ENCODE measurements around the gene TBC1D10A.

Gene TBC1D10A

GRCh38 chr22:30277547-30278344 is 49.0 kb downstream of the TBC1D10A start (continued):
- TF ChIP-seq, protein P1, sequence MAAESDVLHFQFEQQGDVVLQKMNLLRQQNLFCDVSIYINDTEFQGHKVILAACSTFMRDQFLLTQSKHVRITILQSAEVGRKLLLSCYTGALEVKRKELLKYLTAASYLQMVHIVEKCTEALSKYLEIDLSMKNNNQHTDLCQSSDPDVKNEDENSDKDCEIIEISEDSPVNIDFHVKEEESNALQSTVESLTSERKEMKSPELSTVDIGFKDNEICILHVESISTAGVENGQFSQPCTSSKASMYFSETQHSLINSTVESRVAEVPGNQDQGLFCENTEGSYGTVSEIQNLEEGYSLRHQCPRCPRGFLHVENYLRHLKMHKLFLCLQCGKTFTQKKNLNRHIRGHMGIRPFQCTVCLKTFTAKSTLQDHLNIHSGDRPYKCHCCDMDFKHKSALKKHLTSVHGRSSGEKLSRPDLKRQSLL (tag by site-specific recombination; IDR thresholded peaks at IDR 0.05): no peak
- peak; percentile 59; the same call in 1 of the 2 replicates for TF ChIP-seq ZBTB48 (tag by site-specific recombination; IDR thresholded peaks at IDR 0.05)
- peak; percentile 91 for TF ChIP-seq ZNF335 (tag by site-specific recombination; conservative IDR thresholded peaks at IDR 0.05)
- TF ChIP-seq ZFHX2 (tag by site-specific recombination; conservative IDR thresholded peaks at IDR 0.05): peak; percentile 43; the same call in 1 of the 2 replicates
- TF ChIP-seq GLIS2 (tag by site-specific recombination; IDR thresholded peaks at IDR 0.05): peak; percentile 47
- TF ChIP-seq ZNF341 (tag by site-specific recombination; IDR thresholded peaks at IDR 0.05; ENCODE audit: low read depth): 0 out of 2 replicates have a peak, but pooled peaks have one; percentile 33
- peak; percentile 47; the same call in 1 of the 2 replicates for TF ChIP-seq ZIC2 (tag by site-specific recombination; IDR thresholded peaks at IDR 0.05)
- no peak for TF ChIP-seq ZNF169 (tag by site-specific recombination; IDR thresholded peaks at IDR 0.05)
- peak; percentile 23; the same call in 1 of the 2 replicates for TF ChIP-seq ZBTB20 (tag by site-specific recombination; IDR thresholded peaks at IDR 0.05)
- TF ChIP-seq ZNF501 (tag by site-specific recombination; IDR thresholded peaks at IDR 0.05): no peak

- CTCF ChIA-PET: interaction anchor here (0.7 to 4.4 kb wide), 4 partner anchors 12 to 248 kb away, joined by 3 to 30 read pairs (median 5); partner anchors contain the start of gene CASTOR1
- Histone ChIP-seq H3K27ac (ENCODE audit: extremely low read depth, low read depth, low read length) (no peak overlapping the region), H3K36me3 (ENCODE audit: control insufficient read depth in 2 of 2, insufficient read depth in 1 of 2, low read length in 2 of 2) (no peaks in the 10 kb centered on the region), H3K4me1 (ENCODE audit: control insufficient read depth, insufficient read depth, low read length) (no peaks in the 10 kb centered on the region), H3K4me3 (ENCODE audit: low read depth, low read length) (no peak overlapping the region), H3K9me3 (ENCODE audit: control insufficient read depth, insufficient read depth, low read depth, low read length) (no peaks in the 10 kb centered on the region)
- POLR2A ChIA-PET: interaction anchor here (0.6 to 1.2 kb wide), 2 partner anchors 12 to 110 kb away, joined by 3 read pairs; no protein-coding TSS in a partner anchor
- no peak for TF ChIP-seq ZNF529 (tag by site-specific recombination; IDR thresholded peaks at IDR 0.05; ENCODE audit: insufficient replicate concordance)
- TF ChIP-seq ZNF670 (tag by site-specific recombination; IDR thresholded peaks at IDR 0.05; ENCODE audit: low read depth): no peak
- TF ChIP-seq ZNF473 (tag by site-specific recombination; IDR thresholded peaks at IDR 0.05): no peak
- no peak for TF ChIP-seq OVOL3 (tag by site-specific recombination; IDR thresholded peaks at IDR 0.05)
- TF ChIP-seq, protein P2, sequence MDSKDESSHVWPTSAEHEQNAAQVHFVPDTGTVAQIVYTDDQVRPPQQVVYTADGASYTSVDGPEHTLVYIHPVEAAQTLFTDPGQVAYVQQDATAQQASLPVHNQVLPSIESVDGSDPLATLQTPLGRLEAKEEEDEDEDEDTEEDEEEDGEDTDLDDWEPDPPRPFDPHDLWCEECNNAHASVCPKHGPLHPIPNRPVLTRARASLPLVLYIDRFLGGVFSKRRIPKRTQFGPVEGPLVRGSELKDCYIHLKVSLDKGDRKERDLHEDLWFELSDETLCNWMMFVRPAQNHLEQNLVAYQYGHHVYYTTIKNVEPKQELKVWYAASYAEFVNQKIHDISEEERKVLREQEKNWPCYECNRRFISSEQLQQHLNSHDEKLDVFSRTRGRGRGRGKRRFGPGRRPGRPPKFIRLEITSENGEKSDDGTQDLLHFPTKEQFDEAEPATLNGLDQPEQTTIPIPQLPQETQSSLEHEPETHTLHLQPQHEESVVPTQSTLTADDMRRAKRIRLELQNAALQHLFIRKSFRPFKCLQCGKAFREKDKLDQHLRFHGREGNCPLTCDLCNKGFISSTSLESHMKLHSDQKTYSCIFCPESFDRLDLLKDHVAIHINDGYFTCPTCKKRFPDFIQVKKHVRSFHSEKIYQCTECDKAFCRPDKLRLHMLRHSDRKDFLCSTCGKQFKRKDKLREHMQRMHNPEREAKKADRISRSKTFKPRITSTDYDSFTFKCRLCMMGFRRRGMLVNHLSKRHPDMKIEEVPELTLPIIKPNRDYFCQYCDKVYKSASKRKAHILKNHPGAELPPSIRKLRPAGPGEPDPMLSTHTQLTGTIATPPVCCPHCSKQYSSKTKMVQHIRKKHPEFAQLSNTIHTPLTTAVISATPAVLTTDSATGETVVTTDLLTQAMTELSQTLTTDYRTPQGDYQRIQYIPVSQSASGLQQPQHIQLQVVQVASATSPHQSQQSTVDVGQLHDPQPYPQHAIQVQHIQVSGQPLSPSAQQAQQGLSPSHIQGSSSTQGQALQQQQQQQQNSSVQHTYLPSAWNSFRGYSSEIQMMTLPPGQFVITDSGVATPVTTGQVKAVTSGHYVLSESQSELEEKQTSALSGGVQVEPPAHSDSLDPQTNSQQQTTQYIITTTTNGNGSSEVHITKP (tag by site-specific recombination; IDR thresholded peaks at IDR 0.05): no peak
- no peak for TF ChIP-seq RBAK (tag by site-specific recombination; IDR thresholded peaks at IDR 0.05)
- TF ChIP-seq ZNF677 (tag by site-specific recombination; IDR thresholded peaks at IDR 0.05): no peak
- TF ChIP-seq ZBTB21 (tag by site-specific recombination; IDR thresholded peaks at IDR 0.05): no peak
- TF ChIP-seq, protein P3, sequence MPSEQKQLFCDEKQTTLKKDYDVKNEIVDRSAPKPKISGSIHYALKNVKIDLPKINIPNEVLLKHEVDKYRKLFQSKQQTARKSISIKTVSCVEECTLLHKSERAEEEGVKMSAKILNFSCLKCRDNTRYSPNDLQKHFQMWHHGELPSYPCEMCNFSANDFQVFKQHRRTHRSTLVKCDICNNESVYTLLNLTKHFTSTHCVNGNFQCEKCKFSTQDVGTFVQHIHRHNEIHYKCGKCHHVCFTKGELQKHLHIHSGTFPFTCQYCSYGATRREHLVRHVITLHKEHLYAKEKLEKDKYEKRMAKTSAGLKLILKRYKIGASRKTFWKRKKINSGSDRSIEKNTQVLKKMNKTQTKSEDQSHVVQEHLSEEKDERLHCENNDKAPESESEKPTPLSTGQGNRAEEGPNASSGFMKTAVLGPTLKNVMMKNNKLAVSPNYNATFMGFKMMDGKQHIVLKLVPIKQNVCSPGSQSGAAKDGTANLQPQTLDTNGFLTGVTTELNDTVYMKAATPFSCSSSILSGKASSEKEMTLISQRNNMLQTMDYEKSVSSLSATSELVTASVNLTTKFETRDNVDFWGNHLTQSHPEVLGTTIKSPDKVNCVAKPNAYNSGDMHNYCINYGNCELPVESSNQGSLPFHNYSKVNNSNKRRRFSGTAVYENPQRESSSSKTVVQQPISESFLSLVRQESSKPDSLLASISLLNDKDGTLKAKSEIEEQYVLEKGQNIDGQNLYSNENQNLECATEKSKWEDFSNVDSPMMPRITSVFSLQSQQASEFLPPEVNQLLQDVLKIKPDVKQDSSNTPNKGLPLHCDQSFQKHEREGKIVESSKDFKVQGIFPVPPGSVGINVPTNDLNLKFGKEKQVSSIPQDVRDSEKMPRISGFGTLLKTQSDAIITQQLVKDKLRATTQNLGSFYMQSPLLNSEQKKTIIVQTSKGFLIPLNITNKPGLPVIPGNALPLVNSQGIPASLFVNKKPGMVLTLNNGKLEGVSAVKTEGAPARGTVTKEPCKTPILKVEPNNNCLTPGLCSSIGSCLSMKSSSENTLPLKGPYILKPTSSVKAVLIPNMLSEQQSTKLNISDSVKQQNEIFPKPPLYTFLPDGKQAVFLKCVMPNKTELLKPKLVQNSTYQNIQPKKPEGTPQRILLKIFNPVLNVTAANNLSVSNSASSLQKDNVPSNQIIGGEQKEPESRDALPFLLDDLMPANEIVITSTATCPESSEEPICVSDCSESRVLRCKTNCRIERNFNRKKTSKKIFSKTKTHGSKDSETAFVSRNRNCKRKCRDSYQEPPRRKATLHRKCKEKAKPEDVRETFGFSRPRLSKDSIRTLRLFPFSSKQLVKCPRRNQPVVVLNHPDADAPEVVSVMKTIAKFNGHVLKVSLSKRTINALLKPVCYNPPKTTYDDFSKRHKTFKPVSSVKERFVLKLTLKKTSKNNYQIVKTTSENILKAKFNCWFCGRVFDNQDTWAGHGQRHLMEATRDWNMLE (tag by site-specific recombination; conservative IDR thresholded peaks at IDR 0.05; ENCODE audit: low read depth): no peak
- no peak for TF ChIP-seq ZNF280D (tag by site-specific recombination; IDR thresholded peaks at IDR 0.05)
- no peak for TF ChIP-seq MYNN (tag by site-specific recombination; IDR thresholded peaks at IDR 0.05; ENCODE audit: borderline replicate concordance)
- TF ChIP-seq ZBTB48 (tag by site-specific recombination; IDR thresholded peaks at IDR 0.05): no peak
- TF ChIP-seq ZNF416 (tag by site-specific recombination; IDR thresholded peaks at IDR 0.05): no peak
- TF ChIP-seq ZIC2 (tag by site-specific recombination; IDR thresholded peaks at IDR 0.05): no peak
- TF ChIP-seq ZNF701 (tag by site-specific recombination; IDR thresholded peaks at IDR 0.05): no peak
Observed at GRCh38 chr22:30276039-30276438, 50.7 kb downstream of the TBC1D10A start.
